ENCODE measurements around the gene TGIF1.
"Not testable (repeated sequence)": the region's sequence is repeated elsewhere in the genome, so short reads cannot be mapped to it uniquely, and the experiment has no call there.

Gene TGIF1

GRCh38 chr18:3450012-3450798 is at the start of gene TGIF1:
TGIF1 (plus strand) TSS chr18:3450172; CDS start chr18:3450490, 318 bp downstream.
- peak; percentile 46 for DNase-seq

- DNase-seq, result no peak
Observed at GRCh38 chr18:3400567-3401296, 49.2 kb upstream of the TGIF1 start.

GRCh38 chr18:3401669-3402620 is 48.0 kb upstream of the TGIF1 start:
- no peak for DNase-seq

GRCh38 chr18:3402982-3403451 is 47.0 kb upstream of the TGIF1 start:
- no peak for DNase-seq

- no peak for DNase-seq
Observed at GRCh38 chr18:3405713-3406112, 44.3 kb upstream of the TGIF1 start.

GRCh38 chr18:3408107-3408506 is 41.9 kb upstream of the TGIF1 start:
- no peak for DNase-seq

- DNase-seq, result no peak
Observed at GRCh38 chr18:3409811-3410210, 40.2 kb upstream of the TGIF1 start.

GRCh38 chr18:3410273-3410672 is 39.7 kb upstream of the TGIF1 start:
- DNase-seq, result no peak

- not testable (repeated sequence) for DNase-seq
Observed at GRCh38 chr18:3410876-3411275, 39.1 kb upstream of the TGIF1 start.

GRCh38 chr18:3411327-3411726 is 38.6 kb upstream of the TGIF1 start:
- no peak for DNase-seq

- no peak for DNase-seq
Observed at GRCh38 chr18:3411854-3412268, 38.1 kb upstream of the TGIF1 start.

GRCh38 chr18:3412528-3412927 is 37.4 kb upstream of the TGIF1 start:
- not testable (repeated sequence) for DNase-seq

- DNase-seq, result no peak
Observed at GRCh38 chr18:3415110-3415509, 34.9 kb upstream of the TGIF1 start.

GRCh38 chr18:3418083-3418482 is 31.9 kb upstream of the TGIF1 start:
- DNase-seq, result no peak

- DNase-seq, result no peak
Observed at GRCh38 chr18:3420919-3421279, 29.1 kb upstream of the TGIF1 start.

- DNase-seq, result no peak
Observed at GRCh38 chr18:3422905-3423304, 27.1 kb upstream of the TGIF1 start.

GRCh38 chr18:3424280-3424890 is 25.6 kb upstream of the TGIF1 start:
- DNase-seq, result no peak

- DNase-seq, result no peak
Observed at GRCh38 chr18:3425030-3425429, 24.9 kb upstream of the TGIF1 start.

- no peak for DNase-seq
Observed at GRCh38 chr18:3425446-3425845, 24.5 kb upstream of the TGIF1 start.

GRCh38 chr18:3426074-3426473 is 23.9 kb upstream of the TGIF1 start:
- DNase-seq, result no peak

GRCh38 chr18:3427944-3428343 is 22.0 kb upstream of the TGIF1 start:
- no peak for DNase-seq

- DNase-seq, result no peak
Observed at GRCh38 chr18:3429121-3429520, 20.9 kb upstream of the TGIF1 start.

- no peak for DNase-seq
Observed at GRCh38 chr18:3434685-3435084, 15.3 kb upstream of the TGIF1 start.
